B cell (primary cell): Measurements from ENCODE around the gene GORASP1.

Experiments
- CTCF ChIP-seq: fragments of 200-600 bp; IDR thresholded peaks from one replicate; pipeline ENCODE4 v1.8.0; 2022; ENCODE audit warnings: antibody characterized with exemption, mild to moderate bottlenecking
- EZH2 ChIP-seq: IDR thresholded peaks from 2 replicates; pipeline ENCODE4 v1.6.1; 2012; ENCODE audit warnings: borderline replicate concordance, low read depth, mild to moderate bottlenecking, moderate library complexity, low read length; ENCODE audit not compliant: insufficient read depth, poor library complexity, severe bottlenecking

- TF ChIP-seq CTCF (no peak), EZH2 (no peak)
These were observed 40.1 kb downstream of the GORASP1 start for GRCh38 chr3:39067286-39067685.
